HG03280 (cell line): Measurements from ENCODE around the gene GPR151.

Experiments
- ATAC-seq: cut with Tn5 transposase; IDR thresholded peaks from one replicate; pipeline ENCODE4 v1.9.1; 2021; ENCODE audit warnings: mild to moderate bottlenecking, moderate library complexity; ENCODE audit not compliant: unreplicated experiment

The GPR151 gene

DNA sequence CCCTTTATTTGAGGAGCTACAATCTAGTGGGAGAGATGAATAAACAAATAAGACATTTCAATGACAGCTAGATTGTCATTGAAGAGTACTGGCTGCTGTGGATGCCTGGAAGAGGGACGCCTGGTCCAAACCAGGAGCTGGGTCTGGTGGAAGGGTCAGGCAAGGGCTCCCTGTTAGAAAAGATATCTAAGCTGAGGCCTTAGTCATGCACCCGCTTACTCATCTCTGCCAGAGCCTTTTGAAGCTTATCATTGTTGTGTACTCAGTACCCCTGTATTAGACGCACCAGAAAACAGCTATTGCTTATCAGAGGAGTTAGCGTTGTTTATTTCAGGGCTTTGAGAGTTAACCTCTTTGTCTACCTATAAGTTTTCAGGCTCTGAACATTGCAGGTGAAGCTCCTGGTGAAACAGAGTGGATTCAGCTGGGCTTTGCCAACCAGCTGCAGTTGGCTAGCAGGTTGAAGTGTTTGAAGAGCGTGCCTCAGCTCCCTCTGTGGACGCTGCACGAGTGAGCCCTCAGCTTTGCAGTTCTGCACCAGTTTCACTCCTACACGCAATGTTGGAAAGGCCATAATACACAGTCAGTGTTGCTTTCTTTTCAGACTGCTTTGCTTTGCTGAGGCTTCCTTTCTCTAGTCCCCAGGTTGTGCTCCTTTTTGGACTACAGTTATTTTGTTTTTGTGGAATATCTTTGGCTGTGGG, 5.6 kb upstream of the GPR151 start:
- ATAC-seq: no peak

DNA sequence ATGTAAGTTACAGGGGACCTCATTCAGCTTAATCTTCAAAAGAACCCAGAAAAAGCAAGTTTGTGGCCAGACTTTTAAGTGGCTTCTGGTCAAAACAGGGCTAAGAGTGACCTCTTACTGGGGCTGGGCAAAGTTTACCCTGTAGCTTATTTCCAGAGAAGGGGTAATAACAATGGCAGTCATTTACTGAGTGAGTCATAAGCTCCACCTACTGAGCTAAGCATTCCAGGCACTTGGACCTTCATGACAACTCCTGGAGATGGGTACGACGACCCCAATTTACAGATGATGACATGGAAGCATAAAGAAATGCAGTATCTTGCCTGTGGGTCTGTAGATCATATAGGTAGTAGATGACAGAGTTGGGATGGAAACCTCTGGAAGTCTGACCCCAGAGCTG, 4.7 kb upstream of the GPR151 start:
- no peak for ATAC-seq

DNA sequence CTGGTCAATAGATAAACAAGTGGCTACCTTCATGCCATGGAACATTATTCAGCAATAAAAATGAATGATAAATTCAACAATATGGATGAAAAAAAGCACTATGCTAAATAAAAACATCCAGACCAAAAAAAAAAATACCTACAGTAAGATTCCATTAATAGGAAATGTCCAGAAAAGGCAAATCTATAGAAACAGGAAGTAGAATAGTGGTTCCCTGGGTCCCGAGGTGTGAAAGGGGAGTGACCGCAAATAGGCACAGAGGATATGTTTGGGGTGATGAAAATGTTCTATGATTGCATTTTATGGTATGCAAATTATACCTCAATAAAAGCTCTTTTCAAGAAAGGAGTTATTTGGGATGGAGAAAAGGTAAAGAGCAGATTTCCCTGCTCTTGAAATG, 3.6 kb upstream of the GPR151 start:
- no peak for ATAC-seq

DNA sequence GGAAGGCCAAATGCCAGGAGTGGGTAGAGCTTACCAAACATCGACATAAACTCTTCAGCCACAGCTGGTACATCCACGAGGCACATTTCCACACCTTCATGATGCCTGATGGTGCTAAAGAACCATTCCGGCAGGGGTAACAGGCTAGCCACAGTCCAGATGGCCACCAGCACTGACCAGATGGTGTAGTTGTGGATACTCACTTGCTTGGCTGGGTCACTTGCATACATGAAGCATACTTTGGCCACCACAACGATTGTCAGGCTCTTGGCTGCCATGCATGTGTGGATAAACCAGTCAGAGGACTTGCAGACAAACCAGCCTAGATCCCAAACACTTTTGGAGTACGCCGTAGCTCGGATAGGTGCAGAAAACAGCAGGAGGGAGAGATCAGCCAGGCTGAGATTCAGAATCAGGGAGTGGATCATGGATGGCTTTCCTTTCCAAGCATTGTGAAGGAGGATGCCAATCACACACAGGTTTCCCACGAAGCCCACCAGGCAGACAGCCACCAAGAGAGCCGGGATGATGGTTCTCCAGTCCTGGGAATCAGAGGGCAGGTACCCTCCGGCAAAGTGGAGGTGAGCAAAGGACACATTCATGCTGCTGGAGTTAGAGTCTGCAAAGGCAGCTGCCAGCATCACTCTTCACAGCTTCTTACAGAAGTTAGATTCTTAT, 378 bp downstream of the GPR151 start:
- no peak for ATAC-seq

DNA sequence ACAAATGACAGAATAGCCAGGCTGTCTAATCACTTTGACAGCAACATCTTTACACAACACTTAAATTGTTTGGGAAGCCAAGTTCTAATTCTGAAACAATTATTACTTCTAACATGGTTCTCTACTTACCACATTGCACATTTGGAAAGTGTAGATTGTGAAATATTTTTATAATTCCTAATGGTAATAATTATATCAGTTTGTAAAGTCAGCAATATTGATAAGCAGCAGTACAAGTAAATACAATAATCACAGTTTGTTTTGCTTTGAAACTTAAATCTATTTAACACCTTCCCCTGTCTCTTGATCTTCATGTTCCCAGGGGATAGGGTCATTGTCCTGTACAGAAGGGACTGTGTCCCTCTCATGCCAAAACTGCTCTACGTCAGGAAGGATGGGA, 1.4 kb downstream of the GPR151 start:
- no peak for ATAC-seq

DNA sequence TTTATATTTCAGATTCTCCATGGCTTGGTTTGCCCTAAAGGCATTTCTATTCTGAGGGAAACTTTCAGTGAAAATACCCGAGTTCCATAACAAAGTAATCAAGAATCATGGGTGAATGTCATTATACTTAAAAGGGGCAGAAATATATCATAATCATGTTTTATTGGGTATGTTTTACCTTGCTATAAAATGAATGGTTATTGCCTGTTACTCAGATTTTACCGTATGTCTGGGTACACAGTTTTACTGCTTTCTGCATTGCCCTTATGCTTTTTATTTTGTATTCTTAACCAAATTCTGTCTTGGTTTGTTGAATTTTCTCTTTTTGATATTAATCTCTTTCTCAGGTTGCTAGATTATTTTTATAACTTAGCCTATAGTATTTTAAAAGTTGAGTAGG, 2.5 kb downstream of the GPR151 start:
- ATAC-seq: no peak

DNA sequence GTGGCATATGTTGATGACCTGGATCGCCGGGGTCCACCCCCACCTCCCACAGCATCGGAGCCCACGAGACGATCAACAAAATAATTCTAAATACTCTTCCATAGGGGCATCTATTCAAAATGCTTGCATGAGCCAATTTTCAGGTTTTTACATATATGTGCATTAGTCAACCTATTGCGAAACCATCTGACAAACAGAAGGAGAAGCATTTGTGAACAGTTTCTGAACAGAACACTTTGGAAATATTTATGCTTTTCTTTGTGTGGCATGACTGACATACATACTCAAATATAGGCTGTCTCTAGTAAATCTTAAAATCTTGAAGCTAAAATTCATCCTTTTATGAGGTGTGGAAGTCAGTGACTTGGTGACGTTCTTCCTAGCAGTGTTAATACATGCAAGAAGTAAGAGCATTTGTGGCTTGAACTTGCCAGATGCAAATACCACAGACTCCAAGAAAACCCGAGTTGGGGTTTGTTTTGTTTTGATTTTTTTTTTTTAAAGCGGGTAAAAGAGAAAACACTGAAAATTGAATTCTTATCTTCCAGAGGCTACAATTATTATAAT, 5.3 kb downstream of the GPR151 start:
- ATAC-seq: no peak

DNA sequence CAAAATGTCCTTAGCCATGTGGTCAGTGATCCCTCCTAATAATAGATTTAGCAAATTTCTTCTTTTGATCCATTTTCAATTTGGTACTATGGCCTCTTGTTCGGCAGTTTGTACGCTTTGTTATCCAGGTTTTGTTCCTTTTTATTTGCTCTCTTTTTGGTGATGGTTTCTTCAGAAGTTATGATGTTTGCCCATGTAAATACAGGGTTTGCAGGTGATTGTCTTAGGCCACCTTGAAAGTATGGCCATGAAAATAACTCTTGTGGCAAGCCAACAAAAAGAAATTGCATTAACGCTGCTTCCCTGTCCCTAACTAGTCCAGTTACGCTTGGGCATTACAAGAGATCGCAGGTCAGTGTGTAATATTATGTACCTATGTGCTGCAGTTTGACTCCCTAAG, 8.6 kb downstream of the GPR151 start:
- ATAC-seq: no peak

DNA sequence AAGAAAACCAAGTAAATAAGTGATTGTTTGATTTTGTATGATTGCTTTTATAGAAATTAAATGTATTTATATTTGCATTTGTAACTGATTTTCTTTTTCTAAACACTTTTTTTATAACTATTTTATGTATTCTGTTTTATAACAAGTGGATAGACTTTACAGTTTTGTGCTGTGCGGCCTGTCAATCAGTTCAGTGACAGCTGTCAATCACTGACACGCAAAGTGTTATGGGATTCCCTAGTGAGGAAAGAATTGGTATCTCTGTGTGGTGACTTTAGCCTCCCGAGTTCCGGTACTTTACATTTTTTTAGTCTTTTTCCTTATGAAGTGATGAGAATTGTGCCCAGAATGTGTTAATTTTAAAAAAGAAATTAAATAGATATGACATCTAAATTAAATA, 16.3 kb downstream of the GPR151 start:
- no peak for ATAC-seq

DNA sequence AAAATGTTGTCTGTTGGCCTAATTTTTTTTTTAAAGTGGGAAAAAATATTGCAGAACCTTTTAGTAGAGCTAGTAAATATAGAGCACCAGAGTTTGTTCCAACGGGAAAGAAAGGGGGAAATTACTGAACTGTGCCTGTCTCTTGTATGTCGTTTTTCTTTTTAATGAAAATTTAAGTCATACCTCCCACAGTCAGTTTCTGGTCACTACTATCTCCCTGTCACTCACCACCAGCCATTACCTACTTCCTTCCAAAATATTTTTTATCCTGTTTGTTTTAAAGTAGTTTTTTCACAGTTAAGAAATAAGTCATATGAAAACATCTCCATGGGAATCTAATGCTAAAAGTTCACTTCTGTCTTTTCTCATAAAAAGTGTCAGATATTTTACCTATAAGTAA, 21.3 kb downstream of the GPR151 start:
- no peak for ATAC-seq

DNA sequence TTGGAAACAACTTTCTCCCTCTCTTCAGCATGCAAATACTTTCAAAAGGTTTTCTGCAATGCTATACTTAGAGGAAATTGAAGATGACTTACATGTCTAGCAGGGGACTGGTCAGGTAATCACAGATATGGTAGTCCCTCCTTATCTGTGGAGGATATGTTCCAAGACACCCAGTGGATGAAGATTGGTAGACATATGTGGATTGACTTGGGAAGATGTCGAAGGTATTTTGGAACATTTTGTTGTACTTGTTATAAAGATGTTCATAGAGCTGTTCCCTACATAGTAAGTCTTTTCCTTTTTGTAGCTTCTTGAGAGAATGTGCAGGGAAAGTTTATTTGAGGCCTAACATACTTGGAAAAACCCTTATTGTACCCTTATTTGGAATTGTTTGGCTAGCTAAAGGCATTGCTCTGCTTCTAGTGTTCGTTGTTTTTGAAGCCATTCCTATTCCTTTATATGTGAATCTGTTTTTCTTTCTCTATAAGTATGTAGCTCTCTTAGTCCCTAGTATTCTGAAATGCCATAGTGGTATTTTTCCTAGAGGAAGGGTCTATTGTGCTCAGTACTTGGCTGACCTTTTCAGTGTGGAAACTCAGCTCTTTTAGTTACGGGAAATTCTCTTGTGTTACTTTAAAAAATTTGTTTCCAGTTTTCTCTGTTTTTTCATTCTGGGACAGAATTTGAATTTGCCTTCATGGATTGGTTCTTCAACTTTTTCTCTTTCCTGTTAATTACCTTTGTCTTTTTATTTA, 25.7 kb downstream of the GPR151 start:
- no peak for ATAC-seq

DNA sequence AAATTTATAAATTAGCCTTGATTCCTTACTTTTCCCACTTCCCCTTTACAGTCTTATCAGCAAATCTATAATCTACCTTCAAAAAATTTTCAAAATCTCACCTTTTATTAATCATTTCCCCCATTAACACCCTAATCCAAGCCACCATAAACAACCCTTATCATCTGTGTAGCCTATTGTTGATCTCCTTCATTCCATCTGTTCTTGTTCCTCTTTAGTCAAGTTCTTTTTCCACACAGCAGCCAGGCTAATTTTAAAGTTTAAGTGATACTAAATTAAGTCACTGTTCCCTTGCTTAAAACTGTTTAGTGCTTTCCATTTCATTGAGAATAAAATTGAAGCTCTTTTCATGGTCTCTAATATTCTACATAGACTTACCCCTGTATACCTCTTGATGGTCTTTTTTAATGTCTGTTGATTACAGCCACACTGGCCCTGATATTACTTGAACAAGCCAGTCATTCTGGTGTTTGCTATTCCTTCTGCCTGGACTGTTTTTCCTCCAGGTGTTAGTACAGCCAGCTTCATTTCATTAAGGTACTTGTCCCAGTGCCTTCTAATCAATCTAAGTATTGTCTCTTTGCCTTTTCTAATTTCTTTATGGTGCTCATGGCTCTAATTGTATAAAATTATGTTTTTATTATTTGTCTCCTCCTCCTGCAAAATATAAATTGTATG, 31.1 kb downstream of the GPR151 start:
- no peak for ATAC-seq

DNA sequence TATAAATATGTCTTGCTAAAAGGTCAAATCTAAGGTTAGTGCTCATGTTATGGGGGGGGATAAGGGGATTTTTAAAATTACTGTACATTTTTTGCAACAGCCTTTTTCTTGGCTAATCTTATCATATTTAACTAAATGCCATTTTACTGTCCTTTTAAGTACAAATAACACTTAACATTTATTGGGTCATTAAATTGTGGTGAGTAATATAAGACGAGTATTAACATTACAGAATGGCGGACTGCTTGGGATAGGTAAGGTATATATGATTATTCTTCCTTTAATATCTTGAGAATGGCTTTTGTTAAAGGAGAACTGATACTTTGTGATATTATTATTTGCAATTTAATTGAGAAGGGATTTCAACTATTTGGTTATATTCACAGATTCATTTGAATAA, 33.2 kb downstream of the GPR151 start:
- no peak for ATAC-seq

DNA sequence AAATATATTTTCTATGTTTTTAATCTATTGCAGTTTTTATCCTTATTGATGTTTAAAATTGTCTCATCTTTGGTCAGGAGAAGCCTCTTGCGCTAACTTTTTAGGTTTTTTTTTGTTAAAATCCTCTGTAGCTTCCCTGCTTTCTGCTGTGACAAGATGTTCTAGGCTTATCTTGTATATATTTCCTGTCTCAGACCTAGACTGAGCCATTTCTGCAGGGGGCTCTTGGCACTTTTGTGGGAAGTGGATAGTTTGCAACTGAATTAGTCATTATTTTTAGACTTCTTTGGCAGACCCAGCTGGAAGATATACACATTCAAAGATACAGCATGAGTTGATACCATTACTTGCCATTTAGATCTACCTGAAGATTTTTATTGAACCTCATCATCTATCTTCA, 40.1 kb downstream of the GPR151 start:
- no peak for ATAC-seq

DNA sequence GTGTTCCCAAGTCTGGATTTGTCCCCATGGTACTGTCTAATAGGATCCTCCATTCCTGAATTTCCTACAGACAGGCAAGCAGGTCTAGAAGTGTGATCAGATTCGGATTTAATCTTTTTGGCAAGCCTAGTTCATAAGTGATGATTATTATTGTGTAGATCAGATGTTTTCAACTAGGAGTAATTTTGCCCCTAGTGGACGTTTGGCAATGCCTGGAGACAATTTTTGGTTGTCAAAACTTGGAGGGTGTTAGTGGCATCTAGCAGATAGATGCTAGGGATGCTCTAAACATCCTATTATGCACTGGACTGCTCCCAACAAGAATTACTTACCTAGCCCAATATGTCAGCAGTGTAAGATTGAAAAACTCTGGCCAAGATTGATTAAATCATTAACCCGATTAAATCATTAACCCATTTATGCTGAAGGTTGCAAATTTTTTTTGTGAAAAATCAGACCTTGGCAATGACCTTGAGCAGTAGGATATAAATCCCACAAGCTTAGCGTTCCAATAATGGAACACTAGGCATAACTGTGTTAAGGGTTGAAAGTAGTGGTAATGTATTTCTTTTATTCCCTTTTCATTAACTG, 40.7 kb downstream of the GPR151 start:
- no peak for ATAC-seq

DNA sequence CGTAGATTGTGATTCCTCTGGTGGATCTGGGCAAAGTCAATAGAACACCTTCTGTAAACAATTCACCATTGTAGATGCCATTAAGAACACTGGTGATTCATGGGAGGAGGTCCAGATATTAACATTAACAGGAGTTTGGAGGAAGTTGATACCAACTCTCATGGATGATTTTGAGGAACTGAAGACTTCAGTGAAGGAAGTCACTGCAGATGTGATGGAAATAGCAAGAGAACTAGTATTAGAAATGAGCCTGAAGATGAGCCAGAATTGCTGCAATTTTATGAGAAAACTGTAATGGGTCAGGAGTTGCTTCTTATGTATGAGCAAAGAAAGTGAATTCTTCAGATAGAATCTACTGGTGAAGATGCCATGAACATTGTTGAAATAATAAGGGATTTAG, 41.9 kb downstream of the GPR151 start:
- no peak for ATAC-seq

DNA sequence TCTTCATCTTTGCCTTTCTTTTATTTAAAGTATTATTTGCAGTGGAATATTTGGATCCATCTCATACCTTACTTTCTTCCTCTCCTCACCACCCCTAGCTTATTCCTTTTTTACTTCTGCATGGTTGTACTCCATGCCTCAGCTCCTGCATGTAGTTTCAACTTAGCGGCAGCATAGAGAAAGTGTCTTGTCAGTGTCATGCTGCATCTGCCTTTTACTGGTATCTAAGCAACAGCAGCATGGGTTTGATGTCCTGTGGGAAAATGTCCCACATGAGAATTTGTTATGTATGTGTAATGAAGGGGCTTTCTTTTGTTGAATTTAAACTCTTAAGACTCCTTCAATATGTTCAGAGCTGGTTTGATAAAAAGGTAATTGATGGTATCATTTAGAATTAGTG, 48.2 kb downstream of the GPR151 start:
- ATAC-seq: no peak

DNA sequence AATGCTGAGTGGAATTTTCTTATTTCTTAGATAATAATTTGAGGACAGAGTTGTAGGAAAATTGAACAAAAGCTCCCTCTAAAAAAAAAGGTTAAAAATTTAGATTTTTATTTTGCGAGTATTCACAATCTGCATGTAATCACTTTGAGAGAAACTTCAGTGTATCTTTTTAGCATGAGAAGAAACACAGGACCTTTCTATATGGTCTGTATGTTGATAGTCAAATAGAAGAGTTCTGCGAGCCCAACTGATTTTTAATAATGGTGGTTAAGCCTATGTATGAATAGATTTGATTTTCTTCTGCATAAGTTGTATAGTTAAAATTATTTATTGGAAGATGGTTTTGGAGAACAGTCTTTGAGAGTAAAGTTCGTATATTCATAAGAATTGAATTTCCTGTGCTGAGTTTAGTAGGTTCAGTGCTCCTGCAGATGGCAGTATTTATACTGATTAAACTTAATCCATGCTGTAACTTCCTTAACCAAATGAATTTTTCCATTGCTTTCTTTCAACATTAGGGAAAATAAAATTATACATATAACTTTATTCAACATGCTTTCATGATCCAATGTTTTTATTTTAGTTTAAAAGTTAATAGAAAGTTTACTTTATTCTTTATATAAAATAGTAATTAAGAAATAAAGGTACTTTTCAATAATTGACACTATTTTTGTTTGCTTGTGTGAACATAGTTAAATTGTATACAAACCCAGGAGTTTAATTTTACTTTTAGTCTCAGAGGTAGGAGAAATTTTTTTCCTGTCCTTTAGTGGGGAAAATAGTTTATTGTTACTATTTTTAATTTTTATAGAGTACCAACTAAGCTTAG, 49.3 kb downstream of the GPR151 start:
- ATAC-seq: no peak

DNA sequence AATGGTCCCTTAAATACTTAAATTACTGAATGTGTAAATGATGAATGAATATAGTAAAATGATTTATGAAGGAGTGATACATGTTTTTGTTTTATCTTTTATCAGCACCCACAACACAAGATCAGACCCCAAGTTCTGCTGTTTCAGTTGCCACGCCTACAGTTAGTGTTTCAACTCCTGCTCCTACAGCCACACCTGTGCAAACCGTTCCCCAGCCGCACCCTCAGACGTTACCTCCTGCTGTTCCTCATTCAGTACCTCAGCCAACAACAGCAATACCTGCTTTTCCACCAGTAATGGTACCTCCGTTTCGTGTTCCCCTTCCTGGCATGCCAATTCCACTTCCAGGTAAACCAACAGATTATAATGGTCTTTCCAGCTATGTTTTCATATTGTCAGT, 52.5 kb downstream of the GPR151 start:
- no peak for ATAC-seq
